Middle frontal gyrus (tissue), 1 donor: ENCODE data around the gene PTPRD.

Experiments used
- DNase-seq: peaks from one replicate; pipeline ENCODE4 v3.0.0-alpha.2; 2015; ENCODE audit warnings: low spot score; ENCODE audit errors: extremely low spot score

The PTPRD gene

DNA sequence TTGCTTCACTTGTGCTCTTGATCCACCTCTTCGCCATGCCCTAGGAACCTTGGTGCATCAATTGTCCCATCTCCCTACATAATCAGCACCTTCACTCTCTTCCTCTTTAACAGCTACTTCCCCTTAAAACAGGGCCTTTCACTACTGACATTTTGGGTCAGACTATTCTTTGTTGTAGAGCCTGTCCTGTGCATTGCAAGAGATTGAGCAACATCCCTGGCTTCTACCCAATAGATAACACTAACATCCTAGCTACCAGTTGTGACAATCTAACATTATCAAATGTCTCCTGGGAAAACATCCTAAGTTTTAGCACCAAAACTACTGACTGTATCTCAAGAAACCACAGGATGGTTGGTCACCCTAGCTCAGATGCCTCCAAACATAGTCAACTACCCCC is 1958.9 kb downstream of the PTPRD start:
- DNase-seq = no peak

DNA sequence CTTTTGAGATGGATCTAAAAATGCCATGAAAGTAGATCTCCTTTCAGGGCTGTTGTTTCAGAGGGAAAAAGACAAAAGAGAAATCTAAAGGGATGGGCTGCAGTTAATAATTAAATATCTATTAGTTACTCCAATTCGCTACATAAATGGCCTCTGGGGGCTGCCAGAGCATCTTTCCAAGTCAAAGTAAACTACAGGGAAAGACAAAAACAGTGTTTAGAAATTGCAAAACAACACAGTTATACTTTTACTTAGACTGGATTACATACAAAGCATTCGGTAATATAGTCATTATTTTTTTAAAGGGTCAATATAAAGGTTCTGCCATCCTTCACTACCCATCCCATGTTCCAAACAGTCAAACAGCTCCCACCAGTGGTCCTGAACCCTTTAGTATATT is 1959.7 kb downstream of the PTPRD start:
- DNase-seq = no peak

DNA sequence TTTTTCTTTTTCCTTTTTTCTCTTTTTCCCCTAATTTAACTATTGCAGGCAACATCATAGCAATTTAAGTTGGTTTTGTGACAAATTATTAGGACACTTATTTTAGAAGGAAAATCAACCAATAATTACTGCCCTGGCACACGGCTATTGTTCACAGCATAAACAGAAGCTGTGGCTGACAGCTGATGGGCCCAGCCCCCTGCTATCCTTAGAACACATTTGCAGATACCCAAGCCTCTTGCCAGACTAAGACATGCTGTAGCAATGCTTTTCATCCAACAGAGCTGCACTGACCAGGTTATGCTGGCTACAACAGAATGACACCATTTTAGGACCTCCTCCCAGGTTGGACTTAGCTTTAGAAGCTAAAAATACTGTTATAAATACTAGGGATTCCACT is 1960.5 kb downstream of the PTPRD start:
- DNase-seq = no peak

DNA sequence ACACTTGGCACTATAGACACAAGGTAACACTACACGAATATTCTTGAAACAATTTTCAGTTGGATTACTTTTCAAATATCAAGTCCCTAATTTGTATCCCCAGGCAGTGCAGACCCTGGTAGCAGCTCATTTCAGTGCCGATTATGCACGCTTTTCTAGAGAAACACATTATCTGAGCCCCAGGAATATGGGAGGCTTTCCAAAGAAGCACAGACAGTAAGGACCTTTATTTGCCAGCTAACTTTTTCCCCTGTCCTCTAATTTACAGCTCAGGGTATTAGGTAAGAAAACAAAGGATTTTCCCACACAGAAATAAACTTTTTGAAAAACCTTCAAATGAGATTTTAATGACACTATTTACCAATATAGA is 1961.0 kb downstream of the PTPRD start:
- no peak for DNase-seq

DNA sequence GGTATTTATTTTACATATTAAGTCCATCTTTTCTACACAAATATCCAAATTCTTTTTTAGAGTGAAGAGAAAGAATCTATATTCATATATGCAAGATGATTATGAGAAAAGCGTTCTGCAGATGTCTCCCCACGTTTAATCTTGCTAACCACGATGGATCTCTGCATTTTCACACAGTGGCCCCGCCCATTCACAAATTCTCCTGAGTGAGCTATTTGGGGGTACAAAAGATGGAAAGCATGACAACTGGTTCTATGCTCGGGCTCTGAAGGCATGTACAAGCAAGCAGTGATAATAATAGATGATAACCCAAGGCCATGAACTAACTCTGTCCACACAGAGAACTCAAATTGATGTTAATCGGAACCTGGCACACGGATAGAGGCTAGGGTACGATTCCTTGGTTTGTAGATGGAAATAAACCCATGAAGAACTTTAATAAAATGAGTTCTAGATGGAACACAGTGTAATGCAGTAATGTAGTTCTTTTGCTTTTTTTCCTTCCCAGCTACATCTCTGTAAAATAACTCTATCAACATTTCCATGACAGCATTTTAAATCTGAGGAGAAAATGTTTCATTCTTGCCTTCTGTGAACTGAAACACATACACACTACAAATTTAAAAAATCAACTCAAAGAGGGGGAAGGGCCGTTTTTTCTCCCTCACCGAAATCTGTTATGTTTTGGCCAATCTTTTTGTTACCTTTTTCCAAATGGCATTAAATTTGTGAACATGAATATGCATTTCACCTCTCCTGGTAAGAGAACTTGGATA is 1961.5 kb downstream of the PTPRD start:
- DNase-seq = no peak

DNA sequence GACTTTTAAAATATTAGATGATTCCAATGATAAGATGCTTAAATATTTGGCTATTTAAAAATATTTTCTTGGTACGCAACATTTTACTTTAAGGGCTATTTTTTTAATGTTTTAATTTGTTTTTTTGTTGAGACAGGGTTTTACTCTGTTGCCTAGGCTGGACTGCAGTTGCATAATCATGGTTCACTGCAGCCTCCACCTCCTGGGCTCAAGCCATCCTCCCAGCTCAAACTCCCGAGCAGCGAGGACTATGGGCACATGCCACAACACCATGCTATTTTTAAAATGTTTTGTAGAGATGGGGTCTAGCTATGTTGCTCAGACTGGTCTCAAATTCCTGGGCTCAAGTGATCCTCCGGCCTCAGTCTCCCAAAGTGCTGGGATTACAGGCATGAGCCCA is 1963.0 kb downstream of the PTPRD start:
- no peak for DNase-seq

DNA sequence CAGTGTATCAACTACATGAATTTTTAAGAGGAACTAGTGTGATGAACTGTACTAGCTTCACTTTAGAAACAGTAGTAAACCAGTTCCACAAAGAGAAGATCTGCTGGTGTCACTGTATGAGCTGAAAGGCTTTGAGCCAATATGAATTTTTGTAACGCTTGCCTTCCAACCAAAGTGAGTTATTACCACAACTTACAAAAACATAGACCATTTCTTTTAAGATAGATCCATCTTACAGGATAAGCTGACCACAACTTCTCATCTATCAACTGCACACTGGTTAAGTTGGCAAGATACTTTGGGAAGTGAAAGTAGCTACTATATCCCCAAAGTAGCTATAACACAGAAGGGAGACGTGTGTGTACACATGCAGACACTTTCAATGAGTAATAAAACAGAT is 1963.6 kb downstream of the PTPRD start:
- no peak for DNase-seq

DNA sequence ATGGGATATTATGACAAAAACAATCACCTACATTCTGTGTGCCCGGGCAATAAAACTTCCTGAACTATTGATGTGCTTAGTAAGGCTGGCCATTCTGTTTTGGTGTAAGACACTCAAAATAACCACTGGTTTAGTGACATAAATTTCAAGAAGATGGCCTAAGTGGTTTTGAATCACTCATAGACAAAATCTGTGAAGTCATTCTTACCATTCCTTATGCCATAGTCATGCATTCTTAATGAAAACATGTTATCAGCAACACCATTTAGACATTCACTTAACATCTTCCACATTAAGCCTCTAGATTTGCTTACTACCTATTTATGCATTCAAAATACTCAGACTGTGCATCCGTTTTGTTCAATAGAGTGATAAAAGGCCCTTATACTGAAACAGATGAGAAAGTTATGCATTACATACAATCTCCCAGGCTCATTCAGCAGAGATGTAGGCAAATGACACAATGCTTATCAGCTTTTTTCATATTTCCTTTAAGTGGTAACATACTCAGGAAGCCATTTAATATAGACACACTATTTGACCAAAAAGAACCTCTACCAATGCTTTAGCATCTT is 1964.4 kb downstream of the PTPRD start:
- no peak for DNase-seq

DNA sequence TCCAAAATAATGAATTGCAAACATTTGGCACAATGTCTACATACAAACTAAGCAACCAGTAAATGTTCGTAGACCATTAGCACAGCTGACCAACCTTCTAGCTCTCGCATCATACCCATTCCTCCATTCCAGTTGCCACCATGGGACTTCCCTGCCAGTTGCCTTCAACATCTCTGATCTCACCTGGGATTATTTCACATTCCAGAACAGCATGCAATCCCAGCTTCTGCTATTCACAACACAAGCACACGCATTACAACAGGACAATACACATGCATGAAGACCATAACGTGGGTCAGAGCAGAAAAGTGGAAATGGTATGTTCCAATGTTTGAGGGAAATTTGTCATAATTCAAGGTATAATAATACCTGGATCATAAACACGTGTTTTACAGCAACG is 1965.0 kb downstream of the PTPRD start:
- no peak for DNase-seq

DNA sequence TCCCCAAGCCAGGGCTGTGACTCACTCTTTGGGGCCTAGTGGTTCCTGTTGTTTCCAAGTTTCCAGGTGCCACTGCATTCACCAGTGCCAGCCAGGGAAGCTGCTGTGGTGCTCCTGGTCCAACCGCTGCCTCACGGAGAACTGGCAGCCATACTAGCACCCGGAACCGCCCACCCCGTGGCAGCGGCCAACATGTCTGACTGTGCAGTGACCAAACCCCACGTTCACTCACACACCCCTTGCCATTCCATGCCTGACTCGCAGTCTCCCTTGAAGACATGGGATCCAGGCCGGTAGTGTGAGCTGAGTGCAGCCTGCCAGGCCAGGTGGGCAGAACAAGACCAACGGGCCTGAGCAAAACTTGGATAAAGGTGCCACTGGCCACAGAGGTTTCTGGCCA is 1968.2 kb downstream of the PTPRD start:
- DNase-seq = no peak

DNA sequence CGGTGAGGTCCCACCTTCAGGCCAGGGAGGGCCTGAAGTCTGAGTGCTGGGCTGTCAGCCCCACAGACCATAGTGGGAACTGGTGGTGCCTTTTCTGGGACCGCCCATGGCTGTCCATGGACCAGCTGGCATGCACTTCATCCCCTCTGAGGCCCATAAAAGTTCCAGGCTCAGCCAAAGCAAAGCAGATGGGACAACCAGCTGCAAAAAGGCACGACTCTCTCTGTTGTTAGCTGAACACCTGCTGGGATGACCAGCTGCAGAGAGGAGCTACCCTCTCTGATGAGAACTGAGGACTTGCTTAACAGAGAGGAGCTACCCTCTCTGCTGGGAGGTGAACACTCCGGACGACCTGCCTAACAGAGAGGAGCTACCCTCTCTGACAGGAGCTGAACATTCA is 1968.9 kb downstream of the PTPRD start:
- DNase-seq = no peak

DNA sequence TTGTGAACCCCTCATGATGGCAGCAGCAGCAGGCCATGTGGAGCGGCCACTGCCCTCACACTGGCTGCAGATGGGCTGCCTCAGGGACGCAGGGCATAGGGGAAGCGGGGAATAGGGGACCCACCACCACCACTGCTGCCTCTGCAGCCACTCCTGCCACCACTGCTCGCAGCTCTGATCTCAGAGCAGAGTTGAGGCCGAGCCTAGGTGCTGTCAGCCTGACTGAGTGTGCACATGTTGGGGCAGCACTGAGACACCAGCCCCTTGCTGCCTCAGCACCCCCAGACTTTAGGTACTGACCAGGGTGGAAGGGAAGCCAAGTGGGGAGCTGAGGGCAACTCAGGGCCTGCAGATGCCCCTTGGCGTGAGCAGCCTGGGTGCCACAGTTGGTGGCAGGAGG is 1969.3 kb downstream of the PTPRD start:
- no peak for DNase-seq

DNA sequence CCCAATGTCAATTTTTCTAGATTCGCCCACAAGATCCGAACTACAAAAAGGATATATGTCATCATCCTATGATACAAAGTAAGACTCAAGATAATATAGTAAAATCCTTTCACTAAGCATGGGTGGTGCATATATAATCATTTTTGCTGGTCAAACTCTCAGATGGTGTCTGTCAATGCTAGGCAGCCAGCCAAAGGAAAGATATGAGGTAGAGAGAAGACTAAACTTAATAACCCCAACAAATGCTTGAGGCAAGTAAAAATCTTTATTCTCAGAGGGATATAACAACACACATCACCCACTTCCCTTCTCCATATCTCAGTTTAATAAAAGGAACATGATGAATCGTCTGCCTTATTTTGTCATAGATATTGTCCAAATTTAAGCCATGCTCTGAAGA is 1972.0 kb downstream of the PTPRD start:
- no peak for DNase-seq

DNA sequence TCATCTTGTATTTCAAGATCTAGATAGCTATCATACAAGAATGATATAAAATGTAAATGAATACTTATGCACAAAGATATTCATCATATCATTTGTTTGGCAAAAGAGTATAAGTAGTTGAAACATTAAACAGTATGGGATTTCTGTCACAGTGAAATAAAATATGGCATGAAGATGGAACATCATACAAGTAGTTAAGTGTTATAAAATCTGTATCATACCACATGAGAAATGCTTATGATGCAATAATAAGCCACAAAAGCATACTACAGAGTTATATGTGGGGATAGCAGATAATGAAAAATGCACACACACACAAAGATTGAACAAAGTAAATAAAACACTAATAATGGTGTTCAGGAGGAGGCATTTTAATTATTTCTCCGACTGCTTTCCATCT is 1975.2 kb downstream of the PTPRD start:
- DNase-seq = no peak

DNA sequence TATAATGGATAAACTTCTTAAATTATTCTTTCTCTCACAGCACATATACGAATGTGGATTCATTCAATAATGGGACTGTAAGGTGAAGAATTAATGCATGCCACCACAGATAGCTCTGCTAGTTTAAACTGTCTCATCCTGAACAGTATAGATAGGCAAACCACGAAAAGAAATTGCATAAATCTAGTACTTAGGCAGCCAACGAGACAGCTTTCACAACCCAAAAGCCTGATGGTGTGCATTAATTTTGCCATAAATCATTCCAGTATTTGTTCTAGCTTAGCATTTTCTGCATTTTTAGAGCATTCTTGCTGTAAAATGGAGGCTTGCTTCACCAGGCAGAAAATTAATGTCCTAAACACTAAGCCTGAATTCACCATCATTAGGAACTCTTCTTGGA is 1979.0 kb downstream of the PTPRD start:
- DNase-seq = no peak

DNA sequence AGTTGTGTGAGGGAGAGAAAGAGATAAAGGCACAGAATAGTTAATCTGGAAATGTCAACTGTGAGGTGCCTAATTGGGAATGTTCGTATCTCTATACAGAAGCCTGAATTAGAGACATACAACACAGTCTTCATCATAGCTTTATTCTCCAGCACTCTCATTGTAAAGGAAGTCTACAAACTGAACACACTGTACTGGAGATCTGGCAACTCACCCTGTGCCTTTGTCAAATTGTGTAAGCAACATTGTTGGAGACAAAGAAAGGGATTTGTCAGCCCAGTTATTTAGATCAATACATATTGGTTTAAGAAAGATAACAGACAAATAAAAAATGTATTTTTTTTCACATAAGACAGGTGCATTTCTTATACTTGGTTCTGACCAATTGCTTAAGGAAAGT is 1980.3 kb downstream of the PTPRD start:
- DNase-seq = no peak

DNA sequence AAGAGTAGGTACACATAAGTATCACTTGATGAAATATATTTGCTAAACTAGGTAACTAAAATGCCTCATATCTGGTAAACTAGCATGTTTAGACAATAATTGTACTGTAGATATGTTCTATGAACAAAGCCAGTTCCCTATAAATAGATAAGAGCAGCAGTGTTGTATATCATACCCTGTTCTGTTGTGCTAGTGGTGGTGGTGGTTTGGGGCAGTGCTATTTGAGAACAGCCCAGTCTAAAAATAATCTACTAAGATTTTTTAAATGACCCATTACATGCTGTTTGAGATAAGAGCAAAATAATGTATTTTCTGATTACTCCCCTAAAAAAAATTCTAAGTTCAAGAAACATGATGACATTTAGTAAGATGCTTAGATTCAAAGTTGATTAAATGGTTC is 1984.0 kb downstream of the PTPRD start:
- no peak for DNase-seq

DNA sequence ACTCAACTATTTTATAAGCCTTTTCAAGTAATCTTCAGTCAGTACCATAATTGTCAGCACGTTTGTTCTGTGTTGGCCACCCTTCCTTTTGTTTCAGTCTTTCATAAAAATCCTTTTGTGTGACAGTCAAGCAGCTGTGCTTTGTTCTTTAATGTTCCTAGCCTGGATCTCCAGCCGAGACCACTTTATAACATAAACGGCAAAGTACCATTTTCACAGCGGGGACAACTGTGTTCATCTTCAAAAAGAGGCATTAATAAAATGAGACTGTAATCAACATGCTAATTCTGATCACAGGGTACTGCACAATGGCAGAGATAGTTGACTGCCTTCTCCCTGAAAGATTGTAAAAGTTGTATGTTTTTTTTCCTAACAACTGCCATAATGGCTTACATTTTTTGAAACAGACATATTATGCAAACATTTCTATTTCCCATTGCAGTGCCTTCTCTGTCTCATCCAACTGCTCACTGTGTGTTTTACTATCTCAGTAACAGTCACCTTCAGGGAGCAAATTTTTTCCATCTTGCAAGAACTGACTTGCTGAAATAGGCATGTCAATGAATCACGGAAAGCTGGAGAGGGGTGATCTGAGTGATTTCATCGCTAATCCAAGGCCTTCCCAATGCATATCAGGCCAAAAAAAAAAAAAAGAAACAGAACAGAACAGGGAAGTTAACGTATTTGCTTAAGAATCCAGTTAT is 1984.7 kb downstream of the PTPRD start:
- DNase-seq = no peak

DNA sequence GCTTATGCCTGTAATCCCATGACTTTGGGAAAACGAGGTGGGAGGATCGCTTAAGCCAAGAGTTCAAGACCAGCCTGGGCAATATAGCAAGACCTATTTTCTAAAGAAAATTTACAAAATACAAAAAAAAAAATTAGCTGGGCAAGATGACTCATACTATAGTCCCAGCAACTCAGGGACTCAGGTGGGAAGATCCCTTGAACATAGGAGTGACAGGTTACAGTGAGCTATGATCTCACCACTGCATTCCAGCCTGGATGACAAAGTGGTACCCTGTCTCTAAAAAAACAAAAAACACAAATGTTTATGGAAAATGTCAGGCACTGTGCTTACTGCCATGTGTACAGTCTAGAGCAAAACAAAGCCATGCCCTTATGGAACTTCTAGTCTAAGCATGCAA is 1989.9 kb downstream of the PTPRD start:
- DNase-seq = no peak

DNA sequence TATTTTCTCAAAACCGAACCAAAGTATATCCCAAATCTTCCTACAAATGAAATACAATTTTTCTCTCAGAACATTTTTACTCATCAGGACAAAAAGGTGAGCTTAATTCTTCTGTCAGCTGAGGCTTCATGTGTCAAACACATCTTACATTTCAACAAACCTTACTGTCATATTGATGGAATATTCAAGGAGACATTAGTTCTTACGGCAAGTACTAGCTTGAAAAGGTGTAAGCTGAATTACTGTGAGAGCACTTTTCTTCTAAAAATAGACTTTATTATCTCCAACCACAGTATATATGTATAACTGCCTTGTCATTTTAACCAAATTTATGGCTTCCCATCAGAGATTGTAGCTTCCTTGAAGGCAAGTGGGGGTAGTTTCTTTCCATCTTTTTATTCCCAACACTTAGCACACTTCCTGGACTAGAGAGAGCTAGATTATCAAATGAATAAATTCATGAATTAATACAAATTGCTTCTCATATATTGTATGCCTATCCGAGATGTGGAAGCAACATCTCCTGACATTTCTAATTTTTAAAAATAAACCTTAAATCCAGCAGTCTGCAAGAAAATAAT is 1990.5 kb downstream of the PTPRD start:
- no peak for DNase-seq

DNA sequence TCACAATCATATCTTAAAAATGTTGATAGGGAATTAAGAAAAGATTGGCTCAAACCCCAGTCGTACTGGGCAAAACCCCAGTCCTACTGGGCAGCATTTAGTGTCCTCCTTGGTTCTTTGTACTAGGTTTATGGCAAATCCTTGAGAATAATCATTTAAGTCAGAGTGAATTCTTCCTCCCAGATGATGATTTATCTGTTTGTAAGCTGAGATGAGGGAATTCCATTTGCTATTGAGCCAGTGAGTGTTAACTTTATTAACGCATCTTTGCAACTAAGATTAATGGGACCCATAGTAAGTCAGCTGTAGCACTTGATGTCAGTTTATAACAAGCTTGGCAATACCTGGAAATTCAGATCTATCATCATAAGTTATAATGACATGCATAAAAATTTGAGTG is 1991.4 kb downstream of the PTPRD start:
- DNase-seq = no peak

DNA sequence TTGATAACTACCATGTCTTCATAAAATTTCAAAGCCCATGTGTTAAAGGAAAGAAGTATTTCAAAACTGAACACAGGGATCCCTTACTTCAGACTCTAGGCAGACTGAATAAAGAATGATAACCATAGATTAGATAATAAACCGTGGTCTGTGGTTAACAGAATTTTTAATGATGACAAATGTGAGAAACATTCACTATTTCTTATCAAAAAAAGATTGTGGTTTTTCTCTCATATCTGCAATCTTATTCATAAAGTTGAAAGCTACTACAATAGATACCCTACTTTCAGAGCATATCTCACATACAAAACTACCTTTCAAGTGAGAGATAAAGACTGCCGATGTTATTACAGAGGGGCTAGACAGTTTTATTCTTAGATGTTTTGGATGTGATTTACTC is 1996.4 kb downstream of the PTPRD start:
- DNase-seq = no peak
